SK-N-SH (cell line): ENCODE measurements around the gene AFF1.

Experiments used
- GATA2 ChIP-seq: sonication (generic); formaldehyde crosslinking; IDR thresholded peaks from 2 replicates; pipeline ENCODE4 v1.5.0; 2020; ENCODE audit warnings: mild to moderate bottlenecking, missing genetic modification reagents
- NRF1 ChIP-seq: IDR thresholded peaks from 2 replicates; pipeline ENCODE4 v1.6.1; 2012; ENCODE audit warnings: low read depth, mild to moderate bottlenecking, low read length
- POLR2AphosphoS5 ChIP-seq: IDR thresholded peaks from 2 replicates; pipeline ENCODE4 v1.6.1; 2012; ENCODE audit warnings: low read depth, low read length
- RAD21 ChIP-seq: IDR thresholded peaks from 2 replicates; pipeline ENCODE4 v1.6.1; 2012; ENCODE audit warnings: mild to moderate bottlenecking, low read length
- SMC3 ChIP-seq: IDR thresholded peaks from 2 replicates; pipeline ENCODE4 v1.6.1; 2012; ENCODE audit warnings: low read depth, low read length, improper control_type of control experiment
- TAF1 ChIP-seq: IDR thresholded peaks from 2 replicates; pipeline ENCODE4 v1.6.1; 2012; ENCODE audit warnings: low read depth, mild to moderate bottlenecking, low read length, moderate library complexity, borderline replicate concordance
- TF ChIP-seq, protein P1 (sequence below): fragments of 200-600 bp; sonication (generic); IDR thresholded peaks from 2 replicates; pipeline ENCODE4 v1.6.1; 2017; ENCODE audit warnings: antibody characterized with exemption, mild to moderate bottlenecking, moderate library complexity
- TF ChIP-seq, protein P2 (sequence below): IDR thresholded peaks from 2 replicates; pipeline ENCODE4; 2012
- TF ChIP-seq, protein P3 (sequence below): IDR thresholded peaks from 2 replicates; pipeline ENCODE4 v1.6.1; 2012; ENCODE audit warnings: mild to moderate bottlenecking, low read depth, low read length, moderate library complexity
- TF ChIP-seq, protein P4 (sequence below): IDR thresholded peaks from 2 replicates; pipeline ENCODE4 v1.4.0; 2012; ENCODE audit warnings: low read depth

DNA sequence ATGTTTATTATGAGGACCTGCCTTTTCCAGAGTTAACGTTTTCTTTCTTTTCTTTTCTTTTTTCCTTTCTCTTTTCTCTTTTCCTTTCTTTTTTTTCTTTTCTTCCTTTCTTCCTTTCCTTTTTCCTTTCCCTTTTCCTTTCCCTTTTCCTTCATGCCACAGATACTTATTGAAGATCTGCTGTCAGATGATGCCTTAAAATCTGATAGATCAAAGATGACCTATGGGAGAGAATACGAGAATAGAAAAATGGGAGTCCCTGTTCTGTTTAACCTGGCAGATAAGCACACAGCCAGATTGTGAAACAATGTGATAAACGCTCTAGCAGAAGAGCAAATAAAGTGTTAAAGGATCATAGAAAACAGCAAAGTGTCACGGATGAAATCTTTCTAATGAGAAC lies 38.9 kb downstream of the AFF1 start:
- no peak for TF ChIP-seq POLR2AphosphoS5
- TF ChIP-seq, protein P1, sequence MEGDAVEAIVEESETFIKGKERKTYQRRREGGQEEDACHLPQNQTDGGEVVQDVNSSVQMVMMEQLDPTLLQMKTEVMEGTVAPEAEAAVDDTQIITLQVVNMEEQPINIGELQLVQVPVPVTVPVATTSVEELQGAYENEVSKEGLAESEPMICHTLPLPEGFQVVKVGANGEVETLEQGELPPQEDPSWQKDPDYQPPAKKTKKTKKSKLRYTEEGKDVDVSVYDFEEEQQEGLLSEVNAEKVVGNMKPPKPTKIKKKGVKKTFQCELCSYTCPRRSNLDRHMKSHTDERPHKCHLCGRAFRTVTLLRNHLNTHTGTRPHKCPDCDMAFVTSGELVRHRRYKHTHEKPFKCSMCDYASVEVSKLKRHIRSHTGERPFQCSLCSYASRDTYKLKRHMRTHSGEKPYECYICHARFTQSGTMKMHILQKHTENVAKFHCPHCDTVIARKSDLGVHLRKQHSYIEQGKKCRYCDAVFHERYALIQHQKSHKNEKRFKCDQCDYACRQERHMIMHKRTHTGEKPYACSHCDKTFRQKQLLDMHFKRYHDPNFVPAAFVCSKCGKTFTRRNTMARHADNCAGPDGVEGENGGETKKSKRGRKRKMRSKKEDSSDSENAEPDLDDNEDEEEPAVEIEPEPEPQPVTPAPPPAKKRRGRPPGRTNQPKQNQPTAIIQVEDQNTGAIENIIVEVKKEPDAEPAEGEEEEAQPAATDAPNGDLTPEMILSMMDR: no peak
- TF ChIP-seq RAD21: no peak
- TF ChIP-seq GATA2: no peak
- no peak for TF ChIP-seq TAF1
- TF ChIP-seq, protein P2, sequence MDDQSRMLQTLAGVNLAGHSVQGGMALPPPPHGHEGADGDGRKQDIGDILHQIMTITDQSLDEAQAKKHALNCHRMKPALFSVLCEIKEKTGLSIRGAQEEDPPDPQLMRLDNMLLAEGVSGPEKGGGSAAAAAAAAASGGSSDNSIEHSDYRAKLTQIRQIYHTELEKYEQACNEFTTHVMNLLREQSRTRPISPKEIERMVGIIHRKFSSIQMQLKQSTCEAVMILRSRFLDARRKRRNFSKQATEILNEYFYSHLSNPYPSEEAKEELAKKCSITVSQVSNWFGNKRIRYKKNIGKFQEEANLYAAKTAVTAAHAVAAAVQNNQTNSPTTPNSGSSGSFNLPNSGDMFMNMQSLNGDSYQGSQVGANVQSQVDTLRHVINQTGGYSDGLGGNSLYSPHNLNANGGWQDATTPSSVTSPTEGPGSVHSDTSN: no peak
- TF ChIP-seq, protein P3, sequence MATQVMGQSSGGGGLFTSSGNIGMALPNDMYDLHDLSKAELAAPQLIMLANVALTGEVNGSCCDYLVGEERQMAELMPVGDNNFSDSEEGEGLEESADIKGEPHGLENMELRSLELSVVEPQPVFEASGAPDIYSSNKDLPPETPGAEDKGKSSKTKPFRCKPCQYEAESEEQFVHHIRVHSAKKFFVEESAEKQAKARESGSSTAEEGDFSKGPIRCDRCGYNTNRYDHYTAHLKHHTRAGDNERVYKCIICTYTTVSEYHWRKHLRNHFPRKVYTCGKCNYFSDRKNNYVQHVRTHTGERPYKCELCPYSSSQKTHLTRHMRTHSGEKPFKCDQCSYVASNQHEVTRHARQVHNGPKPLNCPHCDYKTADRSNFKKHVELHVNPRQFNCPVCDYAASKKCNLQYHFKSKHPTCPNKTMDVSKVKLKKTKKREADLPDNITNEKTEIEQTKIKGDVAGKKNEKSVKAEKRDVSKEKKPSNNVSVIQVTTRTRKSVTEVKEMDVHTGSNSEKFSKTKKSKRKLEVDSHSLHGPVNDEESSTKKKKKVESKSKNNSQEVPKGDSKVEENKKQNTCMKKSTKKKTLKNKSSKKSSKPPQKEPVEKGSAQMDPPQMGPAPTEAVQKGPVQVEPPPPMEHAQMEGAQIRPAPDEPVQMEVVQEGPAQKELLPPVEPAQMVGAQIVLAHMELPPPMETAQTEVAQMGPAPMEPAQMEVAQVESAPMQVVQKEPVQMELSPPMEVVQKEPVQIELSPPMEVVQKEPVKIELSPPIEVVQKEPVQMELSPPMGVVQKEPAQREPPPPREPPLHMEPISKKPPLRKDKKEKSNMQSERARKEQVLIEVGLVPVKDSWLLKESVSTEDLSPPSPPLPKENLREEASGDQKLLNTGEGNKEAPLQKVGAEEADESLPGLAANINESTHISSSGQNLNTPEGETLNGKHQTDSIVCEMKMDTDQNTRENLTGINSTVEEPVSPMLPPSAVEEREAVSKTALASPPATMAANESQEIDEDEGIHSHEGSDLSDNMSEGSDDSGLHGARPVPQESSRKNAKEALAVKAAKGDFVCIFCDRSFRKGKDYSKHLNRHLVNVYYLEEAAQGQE: no peak
- no peak for TF ChIP-seq NRF1
- TF ChIP-seq, protein P4, sequence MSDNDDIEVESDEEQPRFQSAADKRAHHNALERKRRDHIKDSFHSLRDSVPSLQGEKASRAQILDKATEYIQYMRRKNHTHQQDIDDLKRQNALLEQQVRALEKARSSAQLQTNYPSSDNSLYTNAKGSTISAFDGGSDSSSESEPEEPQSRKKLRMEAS: no peak
- TF ChIP-seq SMC3: no peak
